AG04450 (cell line): ENCODE measurements around the gene LATS1. TPM values are rescaled to one million over a fixed set of nuclear protein-coding genes. Genes with fewer than 3 reads are reported as not detected.

Source experiments
- CTCF ChIA-PET: fragments of 300-600, 350-600 bp; formaldehyde crosslinking; extraction: SDS; loops from one replicate; lab custom pipeline; 2022; ENCODE audit warnings: antibody characterized with exemption, inconsistent platforms; lab: Charles Lee
- POLR2A ChIA-PET: fragments of 350-600 bp; formaldehyde crosslinking; extraction: SDS; loops from one replicate; lab custom pipeline; 2021; ENCODE audit warnings: antibody characterized with exemption, inconsistent platforms; lab: Yijun Ruan, JAX
- DNase-seq: peaks from one replicate; pipeline ENCODE4 v3.0.0-alpha.2; 2011; ENCODE audit warnings: low read depth, low spot score
- H3K27ac ChIP-seq: one replicate; pipeline ENCODE4 v1.5.1; 2012; ENCODE audit warnings: low read depth, low read length, control low read depth
- H3K27me3 ChIP-seq: one replicate; pipeline ENCODE4 v1.6.0; 2012; ENCODE audit warnings: low read length; ENCODE audit not compliant: control insufficient read depth, insufficient read depth
- H3K4me3 ChIP-seq: 2 replicates; pipeline ENCODE4 v1.5.1; 2011; ENCODE audit warnings: mild to moderate bottlenecking, low read depth, low read length, control low read depth
- H3K9me3 ChIP-seq: 2 replicates; pipeline ENCODE4 v1.5.1; 2012; ENCODE audit warnings: low read length; ENCODE audit not compliant: control insufficient read depth, insufficient read depth
- polyA plus RNA-seq: library from polyadenylated mRNA; depleted of rRNA; stranded (reverse); fragments of >200 nt; gene quantifications from 2 replicates; pipeline ENCODE4 v1.2.3, GENCODE V29; 2011
- TF ChIP-seq, protein P1 (sequence below): IDR thresholded peaks from 2 replicates; pipeline ENCODE4 v1.5.1; 2011; ENCODE audit warnings: low read depth, low read length, control low read depth, inconsistent platforms

Gene LATS1
- polyA plus RNA-seq, 1 experiment, result 17.6 TPM

DNA sequence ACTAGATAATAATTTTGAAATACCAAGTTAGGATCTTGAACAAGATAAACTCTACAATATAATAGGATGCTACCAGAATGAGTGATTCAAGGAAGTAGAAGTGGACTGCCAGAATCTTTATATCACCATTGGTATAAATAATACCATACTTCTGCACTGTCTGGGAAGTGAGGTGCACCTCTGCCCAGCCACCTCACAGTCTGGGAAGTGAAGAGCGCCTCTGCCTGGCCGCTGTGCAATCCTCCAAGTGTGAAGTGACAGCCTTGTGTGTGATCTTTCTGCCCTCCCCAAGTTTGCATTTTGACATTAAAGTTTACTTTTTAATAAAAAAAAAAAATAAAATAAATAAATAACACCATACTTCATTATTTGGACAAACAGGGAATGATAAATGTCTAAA is 18.8 kb downstream of the LATS1 start:
- TF ChIP-seq, protein P1, sequence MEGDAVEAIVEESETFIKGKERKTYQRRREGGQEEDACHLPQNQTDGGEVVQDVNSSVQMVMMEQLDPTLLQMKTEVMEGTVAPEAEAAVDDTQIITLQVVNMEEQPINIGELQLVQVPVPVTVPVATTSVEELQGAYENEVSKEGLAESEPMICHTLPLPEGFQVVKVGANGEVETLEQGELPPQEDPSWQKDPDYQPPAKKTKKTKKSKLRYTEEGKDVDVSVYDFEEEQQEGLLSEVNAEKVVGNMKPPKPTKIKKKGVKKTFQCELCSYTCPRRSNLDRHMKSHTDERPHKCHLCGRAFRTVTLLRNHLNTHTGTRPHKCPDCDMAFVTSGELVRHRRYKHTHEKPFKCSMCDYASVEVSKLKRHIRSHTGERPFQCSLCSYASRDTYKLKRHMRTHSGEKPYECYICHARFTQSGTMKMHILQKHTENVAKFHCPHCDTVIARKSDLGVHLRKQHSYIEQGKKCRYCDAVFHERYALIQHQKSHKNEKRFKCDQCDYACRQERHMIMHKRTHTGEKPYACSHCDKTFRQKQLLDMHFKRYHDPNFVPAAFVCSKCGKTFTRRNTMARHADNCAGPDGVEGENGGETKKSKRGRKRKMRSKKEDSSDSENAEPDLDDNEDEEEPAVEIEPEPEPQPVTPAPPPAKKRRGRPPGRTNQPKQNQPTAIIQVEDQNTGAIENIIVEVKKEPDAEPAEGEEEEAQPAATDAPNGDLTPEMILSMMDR, result no peak
- Histone ChIP-seq H3K27ac (no peak overlapping the region), H3K4me3 (no peak overlapping the region), H3K9me3 (no peaks in the 10 kb centered on the region), H3K27me3 (no peaks in the 10 kb centered on the region)
- no peak for DNase-seq
- ChIA-PET CTCF (no interaction called here), POLR2A (no interaction called here)

DNA sequence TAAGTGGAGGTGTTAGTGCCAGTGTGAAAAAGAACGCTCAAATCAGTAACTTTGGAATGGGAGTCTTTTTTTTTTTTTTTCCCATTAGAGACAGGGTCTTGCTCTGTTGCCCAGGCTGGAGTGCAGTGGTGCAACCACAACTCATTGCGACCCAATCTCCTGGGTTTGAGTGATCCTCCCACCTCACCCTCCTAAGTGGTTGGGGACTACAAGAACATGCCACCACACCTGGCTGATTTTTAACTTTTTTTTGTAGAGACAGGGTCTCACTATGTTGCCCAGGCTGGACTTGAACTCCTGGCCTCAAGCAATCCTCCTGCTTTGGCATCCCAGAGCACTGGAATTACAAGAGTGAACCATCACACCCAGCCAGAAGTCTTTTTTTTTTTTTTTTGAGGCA is 19.7 kb downstream of the LATS1 start:
- CTCF ChIA-PET, result no interaction called here
- Histone ChIP-seq H3K27me3 (no peaks in the 10 kb centered on the region), H3K4me3 (no peak overlapping the region), H3K9me3 (no peaks in the 10 kb centered on the region), H3K27ac (no peak overlapping the region)
- no peak for DNase-seq
- TF ChIP-seq, protein P1, result no peak
- POLR2A ChIA-PET, result no interaction called here

DNA sequence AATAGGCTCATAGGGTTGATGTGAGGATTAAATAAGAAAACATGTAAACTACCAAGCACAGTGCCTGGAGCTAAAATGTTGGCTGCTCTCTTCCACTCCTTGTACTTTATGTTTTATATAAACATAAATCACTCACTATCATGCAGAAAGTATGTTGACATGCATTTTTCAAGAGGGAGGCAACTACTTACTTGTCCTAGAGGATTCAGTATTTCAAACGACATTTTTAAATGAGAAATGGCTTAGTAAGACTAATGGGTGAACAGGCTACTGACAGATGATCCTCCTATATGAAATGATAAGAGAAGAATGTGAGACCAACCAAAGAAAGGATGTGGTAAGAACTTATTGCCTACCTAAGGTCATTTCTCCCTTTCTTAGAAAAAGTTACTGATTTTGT is 21.0 kb downstream of the LATS1 start:
- TF ChIP-seq, protein P1, result no peak

DNA sequence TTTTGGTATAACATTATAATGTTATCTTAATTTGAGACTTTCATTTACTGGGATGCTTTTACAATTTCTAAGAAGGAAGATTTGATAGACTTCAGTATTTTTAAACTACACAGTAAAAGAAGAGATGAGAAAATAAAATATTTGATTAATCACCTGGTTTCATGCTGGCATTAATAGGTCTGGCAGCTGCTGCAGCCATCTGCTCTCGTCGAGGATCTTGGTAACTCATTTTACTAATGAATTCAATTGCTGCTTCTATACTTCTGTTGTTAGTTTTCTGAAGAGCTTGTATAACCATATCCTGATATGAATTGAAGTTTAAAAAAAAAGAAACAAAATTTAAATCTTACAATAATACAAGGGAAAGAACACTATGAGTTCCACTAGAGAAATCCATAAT is 23.0 kb downstream of the LATS1 start:
- no peaks in the 10 kb centered on the region for H3K27me3 ChIP-seq
- ChIA-PET CTCF (interaction anchor here (0.6 kb wide), 1 partner anchor 10 kb away, joined by 3 read pairs; no protein-coding TSS in a partner anchor), POLR2A (no interaction called here)
- DNase-seq, result no peak
- no peaks in the 10 kb centered on the region for H3K9me3 ChIP-seq
- no peak overlapping the region for H3K4me3 ChIP-seq
- H3K27ac ChIP-seq, result no peak overlapping the region
- TF ChIP-seq, protein P1, result no peak

More for the DNA sequence above, 21.0 kb downstream of the LATS1 start:
- DNase-seq, result no peak
- CTCF ChIA-PET, result no interaction called here
- no peak overlapping the region for H3K27ac ChIP-seq
- no peaks in the 10 kb centered on the region for H3K27me3 ChIP-seq
- no peaks in the 10 kb centered on the region for H3K9me3 ChIP-seq
- H3K4me3 ChIP-seq, result no peak overlapping the region
- POLR2A ChIA-PET, result interaction anchor here (0.6 to 0.9 kb wide), 3 partner anchors 17 to 1604 kb away, joined by 3 to 7 read pairs (median 3); partner anchors contain the start of gene LATS1

DNA sequence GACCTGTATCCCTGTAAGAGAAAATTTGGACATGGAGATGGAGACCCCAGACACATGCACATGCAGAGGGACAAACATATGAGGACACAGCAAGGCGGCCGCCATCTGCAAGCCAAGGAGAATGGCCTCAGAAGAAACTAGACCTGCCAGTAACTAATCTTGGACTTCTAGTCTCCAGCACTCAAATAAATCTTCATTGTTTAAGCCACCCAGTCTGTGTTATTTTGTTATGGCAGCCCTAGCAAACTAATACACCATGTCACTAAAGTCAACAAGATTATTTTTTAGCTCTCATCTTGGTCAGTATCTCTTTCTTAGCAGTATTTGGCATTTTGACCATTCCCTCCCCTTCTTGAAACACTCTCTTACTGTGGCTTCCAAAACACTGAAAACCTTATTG is 26.7 kb downstream of the LATS1 start:
- Histone ChIP-seq H3K27ac (no peak overlapping the region), H3K4me3 (no peak overlapping the region), H3K9me3 (no peaks in the 10 kb centered on the region), H3K27me3 (no peaks in the 10 kb centered on the region)
- CTCF ChIA-PET, result no interaction called here
- POLR2A ChIA-PET, result no interaction called here
- DNase-seq, result no peak
- TF ChIP-seq, protein P1, result no peak
